G401 (cell line): ENCODE measurements around the gene RUNDC3A. TPM values are rescaled to one million over a fixed set of nuclear protein-coding genes. Genes with fewer than 3 reads are reported as not detected.
"Not testable (repeated sequence)": the region's sequence is repeated elsewhere in the genome, so short reads cannot be mapped to it uniquely, and the experiment has no call there.

Experiments
- DNase-seq: peaks from one replicate; pipeline ENCODE4 v3.0.0-alpha.2; 2015; ENCODE audit warnings: low spot score
- in situ Hi-C: cut with HindIII; loops from 2 replicates; pipeline ENCODE4 v1.10.0; 2016; ENCODE audit warnings: low sequenced_read_pairs, mixed read lengths
- total RNA-seq: library from RNA; depleted of rRNA; stranded (reverse); fragments of >200 nt; shearing (Covaris generic); gene quantifications from 2 replicates; pipeline ENCODE4 v1.2.3, GENCODE V29; 2014

RUNDC3A gene
- total RNA-seq, 1 experiment from 2014 or later = 3.8 TPM

- in situ Hi-C loops = no loop called here
- no peak for DNase-seq
Measured at GRCh38 chr17:44315760-44316731, 7.6 kb downstream of the RUNDC3A start.

GRCh38 chr17:44317545-44317944 lies 9.1 kb downstream of the RUNDC3A start:
- no peak for DNase-seq
- in situ Hi-C loops = no loop called here

DNA sequence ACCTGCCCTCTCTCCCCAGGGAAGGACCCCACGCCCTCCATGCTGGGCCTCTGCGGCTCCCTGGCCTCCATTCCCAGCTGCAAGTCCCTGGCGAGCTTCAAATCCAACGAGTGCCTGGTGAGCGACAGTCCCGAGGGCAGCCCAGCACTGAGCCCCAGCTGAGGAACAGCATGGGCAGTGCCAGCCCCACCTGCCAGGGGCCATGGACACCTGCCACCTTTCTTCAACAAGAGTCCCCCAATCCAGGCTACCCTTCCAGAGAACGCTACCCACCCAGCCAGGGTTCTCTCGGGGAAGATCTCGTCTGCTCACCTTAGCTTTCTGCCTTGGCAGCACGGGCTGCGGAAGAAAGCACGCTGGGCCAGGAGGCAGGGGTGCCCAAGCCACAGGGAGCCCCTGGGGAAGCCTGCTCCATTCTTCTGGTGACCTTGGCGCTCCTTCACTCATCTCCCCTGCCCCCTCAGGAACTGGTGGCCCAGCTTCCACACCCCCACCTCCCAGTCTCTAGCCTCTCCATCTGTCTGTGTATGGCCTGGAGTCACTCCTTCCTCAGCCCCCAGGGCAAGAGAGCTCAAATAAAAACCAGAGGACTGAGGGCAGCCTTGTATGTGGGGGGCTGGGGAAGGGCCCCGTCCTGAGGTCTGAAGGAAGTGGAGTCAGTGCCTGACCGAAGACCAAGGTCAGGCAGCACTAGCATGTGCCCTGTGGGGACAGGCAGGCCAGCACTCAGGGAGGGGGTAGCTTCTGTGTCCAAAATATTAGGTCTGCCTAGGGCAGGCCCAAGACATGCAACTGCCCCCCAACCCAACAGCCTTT lies 9.9 kb downstream of the RUNDC3A start:
- DNase-seq = no peak
- in situ Hi-C loops = no loop called here

GRCh38 chr17:44320066-44320465 lies 11.7 kb downstream of the RUNDC3A start:
- in situ Hi-C loops = loop anchor here (10.0 kb wide), 2 partner anchors 65 to 115 kb away; no protein-coding TSS in a partner anchor
- DNase-seq = no peak

- in situ Hi-C loops = loop anchor here (10.0 kb wide), 2 partner anchors 67 to 117 kb away; no protein-coding TSS in a partner anchor
- no peak for DNase-seq
Measured at GRCh38 chr17:44321246-44322120, 13.1 kb downstream of the RUNDC3A start.

- in situ Hi-C loops = loop anchor here (10.0 kb wide), 2 partner anchors 68 to 118 kb away; no protein-coding TSS in a partner anchor
Measured at GRCh38 chr17:44322236-44322895, 14.0 kb downstream of the RUNDC3A start.

DNA sequence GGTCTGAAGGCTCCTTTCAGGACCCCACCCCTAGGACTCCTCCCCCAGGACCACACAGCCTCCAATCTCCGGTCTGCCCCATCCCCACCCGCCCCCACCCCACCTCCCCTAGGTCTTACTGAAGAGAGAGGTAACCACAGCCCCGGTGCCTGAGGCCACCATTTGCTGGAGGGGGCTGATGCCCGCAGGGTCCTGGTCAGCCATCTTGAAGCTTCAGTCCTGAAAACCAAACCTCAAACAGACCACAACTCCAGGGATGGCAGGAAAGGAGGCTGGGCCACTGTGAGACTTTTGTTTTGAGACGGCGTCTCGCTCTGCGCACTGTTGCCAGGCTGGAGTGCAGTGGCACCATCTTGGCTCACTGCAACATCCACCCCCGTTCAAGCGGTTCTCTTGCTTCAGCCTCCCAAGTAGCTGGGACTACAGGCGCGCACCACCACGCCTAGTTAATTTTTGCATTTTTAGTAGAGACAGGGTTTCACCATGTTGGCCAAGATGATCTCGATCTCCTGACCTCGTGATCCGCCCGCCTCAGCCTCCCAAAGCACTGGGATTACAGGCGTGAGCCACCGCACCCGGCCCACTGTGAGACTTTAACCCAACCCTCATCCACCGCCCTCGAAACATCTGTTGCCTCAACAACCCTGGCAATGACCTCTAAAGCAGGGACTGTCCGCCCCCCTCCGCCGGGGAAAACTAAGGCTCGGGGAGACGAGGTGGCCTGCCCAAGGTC lies 15.1 kb downstream of the RUNDC3A start:
- DNase-seq = no peak
- in situ Hi-C loops = loop anchor here (10.0 kb wide), 2 partner anchors 69 to 119 kb away; no protein-coding TSS in a partner anchor

More at GRCh38 chr17:44322236-44322895, 14.0 kb downstream of the RUNDC3A start:
- DNase-seq = no peak

GRCh38 chr17:44324092-44324570 lies 15.7 kb downstream of the RUNDC3A start:
- in situ Hi-C loops = loop anchor here (10.0 kb wide), 2 partner anchors 69 to 119 kb away; no protein-coding TSS in a partner anchor
- no peak for DNase-seq

DNA sequence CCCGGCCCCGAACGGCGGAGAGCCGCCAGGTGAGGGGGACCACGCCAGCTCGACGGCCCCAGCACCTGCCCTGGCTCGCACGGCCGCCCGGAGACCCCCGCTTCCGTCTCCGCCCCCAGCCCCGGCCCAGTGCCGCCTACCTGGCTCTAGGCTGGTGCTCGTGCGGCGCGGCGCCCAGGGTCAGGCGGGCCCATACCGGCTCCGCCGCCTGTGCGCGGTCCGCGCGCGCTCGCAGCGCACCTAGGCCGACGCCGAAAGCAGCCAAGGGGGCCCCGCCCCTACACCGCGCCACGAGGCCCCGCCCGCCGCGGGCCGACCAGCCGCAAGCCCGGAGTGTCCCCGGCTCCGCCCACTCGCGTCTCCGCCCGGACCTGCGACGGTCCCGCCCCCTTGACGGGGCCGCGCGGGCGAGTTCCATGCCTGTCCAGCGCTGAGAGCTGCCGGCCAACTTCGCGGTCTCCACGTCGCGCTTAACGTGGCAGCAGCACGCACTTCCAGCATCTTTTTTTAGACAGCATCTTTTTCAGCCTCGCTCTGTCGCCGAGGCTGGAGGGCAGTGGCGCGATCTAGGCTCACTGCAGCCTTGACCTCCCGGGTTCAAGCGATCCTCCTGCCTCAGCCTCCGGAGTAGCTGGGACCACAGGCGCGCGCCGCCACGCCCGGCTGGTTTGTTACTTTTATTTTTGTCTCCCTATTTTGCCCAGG lies 16.3 kb downstream of the RUNDC3A start, which contains the start of gene SLC25A39:
Gene SLC25A39 (minus strand): TSS at position 253 of the 705 bp plus-strand sequence. CDS start 1,261 bp downstream, outside the sequence.
- DNase-seq = peak; percentile 92
- in situ Hi-C loops = loop anchor here (10.0 kb wide), 2 partner anchors 70 to 120 kb away; no protein-coding TSS in a partner anchor

- in situ Hi-C loops = loop anchor here (10.0 kb wide), 2 partner anchors 72 to 122 kb away; no protein-coding TSS in a partner anchor
- peak; percentile 99 for DNase-seq
Measured at GRCh38 chr17:44326861-44327444, 18.6 kb downstream of the RUNDC3A start.

GRCh38 chr17:44327715-44328449 lies 19.5 kb downstream of the RUNDC3A start:
- DNase-seq = no peak
- in situ Hi-C loops = loop anchor here (10.0 kb wide), 2 partner anchors 73 to 123 kb away; no protein-coding TSS in a partner anchor

DNA sequence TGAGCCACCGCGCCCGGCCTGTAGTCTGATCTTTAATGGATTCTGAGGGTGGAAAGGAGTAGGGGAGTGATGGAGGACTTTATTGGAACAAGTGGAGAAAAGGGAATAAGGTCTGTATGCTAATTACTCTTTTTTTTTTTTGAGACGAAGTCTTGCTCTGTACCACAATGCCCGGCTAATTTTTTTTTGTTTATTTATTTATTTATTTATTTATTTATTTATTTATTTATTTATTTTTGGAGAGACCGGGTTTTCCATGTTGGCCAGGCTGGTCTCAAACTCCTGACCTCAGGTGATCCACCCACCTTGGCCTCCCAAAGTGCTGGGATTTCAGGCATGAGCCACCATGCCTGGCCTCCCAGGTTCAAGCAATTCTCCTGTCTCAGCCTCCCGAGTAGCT lies 21.1 kb downstream of the RUNDC3A start:
- DNase-seq = not testable (repeated sequence)
- in situ Hi-C loops = loop anchor here (10.0 kb wide), 2 partner anchors 75 to 125 kb away; no protein-coding TSS in a partner anchor

- DNase-seq, in situ Hi-C loops: not testable (repeated sequence)
Measured at GRCh38 chr17:44330263-44330662, 21.9 kb downstream of the RUNDC3A start.

DNA sequence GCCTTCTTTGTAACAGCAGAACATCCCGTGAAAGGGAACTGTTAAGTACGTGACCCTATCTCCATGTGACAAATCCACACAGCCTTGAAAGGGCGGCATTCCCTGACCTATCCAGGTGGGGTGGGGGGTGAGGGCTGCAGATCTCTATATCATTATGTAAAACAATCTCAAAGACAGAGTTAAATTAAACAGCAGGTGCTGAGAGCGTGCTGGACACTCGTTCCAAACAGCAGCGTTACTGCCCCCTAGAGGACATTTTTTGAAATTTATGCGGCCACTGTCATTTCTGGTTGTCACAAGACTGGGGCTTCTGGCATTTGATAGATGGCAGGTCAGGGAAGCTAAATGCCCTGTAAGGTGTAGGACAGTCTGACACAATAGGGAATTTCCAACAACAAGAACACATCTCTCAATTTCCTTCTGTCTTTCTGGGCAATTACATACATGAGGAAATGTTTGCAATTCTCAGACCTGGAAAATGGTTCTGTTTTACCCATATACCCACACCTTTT lies 22.9 kb downstream of the RUNDC3A start:
- peak; percentile 91 for DNase-seq
- in situ Hi-C loops = no loop called here

DNA sequence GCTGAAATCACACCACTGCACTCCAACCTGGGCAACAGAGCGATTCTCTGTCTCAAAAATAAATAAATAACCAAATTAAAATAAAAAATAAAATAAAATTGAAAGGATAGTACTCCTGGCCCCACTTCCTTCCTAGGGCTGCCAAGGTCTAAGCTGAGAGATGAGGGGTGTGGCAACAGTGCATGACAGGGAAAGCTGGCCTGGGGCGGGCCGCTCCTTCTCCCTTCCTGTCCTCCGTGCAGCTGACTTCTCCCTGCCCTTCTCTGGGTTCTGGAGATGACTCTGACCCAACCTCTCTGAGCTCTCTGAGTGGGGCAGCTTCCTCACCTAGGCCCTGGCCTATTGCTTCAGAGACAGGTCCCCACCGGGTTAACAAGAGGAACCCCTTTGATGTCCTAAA lies 25.0 kb downstream of the RUNDC3A start:
- in situ Hi-C loops = no loop called here
- DNase-seq = no peak
